Sigmoid colon (tissue), 7 donors: Measurements from ENCODE around the gene DLD. TPM values are rescaled to one million over a fixed set of nuclear protein-coding genes. Genes with fewer than 3 reads are reported as not detected.

Source experiments
- DNase-seq: peaks from one replicate; pipeline ENCODE4 v3.0.0-alpha.2; 2019
- H3K27ac ChIP-seq, 4 donors: fragments of 200-600 bp; sonication (generic); one replicate each; pipeline ENCODE4 v1.5.1; 2016 to 2019; ENCODE audit warnings: mild to moderate bottlenecking in 1 of 4
- H3K27me3 ChIP-seq, 3 donors: fragments of 200-600 bp; sonication (generic); one replicate each; pipeline ENCODE4 v1.5.1; 2019; ENCODE audit warnings: mild to moderate bottlenecking in 1 of 3
- H3K36me3 ChIP-seq, 4 donors: fragments of 200-600 bp; sonication (generic); one replicate each; pipeline ENCODE4 v1.5.1; 2016 to 2019
- H3K4me1 ChIP-seq, 4 donors: fragments of 200-600 bp; sonication (generic); one replicate each; pipeline ENCODE4 v1.5.1; 2017 to 2019
- H3K4me3 ChIP-seq, 4 donors: fragments of 200-600 bp; sonication (generic); one replicate each; pipeline ENCODE4 v1.5.1; 2017 to 2019; ENCODE audit warnings: mild to moderate bottlenecking in 2 of 4, moderate library complexity in 1 of 4
- H3K9me3 ChIP-seq, 4 donors: fragments of 200-600 bp in 3 of 4; sonication (generic) in 3 of 4; one replicate each; pipeline versions ENCODE4 v1.5.1 to v1.6.1; 2013 to 2019
- CTCF ChIP-seq, 4 experiments: fragments of 450-650 bp in 3 of 4; fragments of 200-600 bp in 1 of 4; IDR thresholded peaks; one replicate each; pipeline ENCODE4 v1.5.1; 2016 to 2019; ENCODE audit warnings: antibody characterized with exemption in 4 of 4, mild to moderate bottlenecking in 3 of 4, moderate library complexity in 2 of 4
- EP300 ChIP-seq, 4 donors: sonication (generic); formaldehyde crosslinking; IDR thresholded peaks; one replicate each; pipeline ENCODE4 v1.6.1; 2017; ENCODE audit warnings: antibody characterized with exemption in 4 of 4
- POLR2A ChIP-seq, 2 donors: fragments of 450-650 bp; IDR thresholded peaks; one replicate each; pipeline ENCODE4 v1.6.1; 2016; ENCODE audit warnings: antibody characterized with exemption in 2 of 2, mild to moderate bottlenecking in 2 of 2, moderate library complexity in 2 of 2
- POLR2AphosphoS5 ChIP-seq, 4 donors: sonication (generic); formaldehyde crosslinking; IDR thresholded peaks; one replicate each; pipeline ENCODE4 v1.6.1; 2017; ENCODE audit warnings: antibody characterized with exemption in 4 of 4
- WGBS, 2 donors: extraction: QIAGEN DNeasy Blood & Tissue Kit; methylation state at CpG; one replicate each; pipeline ENCODE4 v1.1.7; 2013; 5-methylcytosine and 5-hydroxymethylcytosine counted together
- intact Hi-C: fragments of 100-400 bp; cut with DNase I; formaldehyde crosslinking; loops from one replicate; pipeline ENCODE4 v1.15.1; 2023
- polyA plus RNA-seq, 3 donors: library from polyadenylated mRNA; stranded (reverse); fragments of 200-250 nt; gene quantifications; one replicate each; pipeline ENCODE4 v1.2.3, GENCODE V29; 2013
- total RNA-seq, 4 donors: library from RNA; depleted of rRNA; stranded (reverse); fragments of >200 nt; gene quantifications; one replicate each; pipeline ENCODE4 v1.1.0, GENCODE V29; 2016
- donor health status: healthy with polysubstance abuse.
- donor health status: Bipolar disorder and iron deficiency.
- donor health status: healthy.

DLD gene
- total and polyA plus RNA-seq, 7 donors: 82.3 to 446 (median 115) TPM

GRCh38 chr7:107933386-107934013 is 42.5 kb downstream of the DLD start:
- DNase-seq: no peak
- intact Hi-C loops: no loop called here
- peaks cover 3 to 56% (median 27%) of the 10 kb centered on the region in 4 donors for H3K36me3 ChIP-seq

GRCh38 chr7:107934991-107935770 is 44.2 kb downstream of the DLD start:
- Histone ChIP-seq H3K9me3 (no peaks in the 10 kb centered on the region), H3K4me3 (no peak overlapping the region), H3K27me3 (no peaks in the 10 kb centered on the region), H3K36me3 (peaks cover 3 to 40% (median 10%) of the 10 kb centered on the region in 4 donors), H3K27ac (peak overlapping the region; percentile 81 to 90 (median 84)), H3K4me1 (peaks cover 0 to 92% (median 87%) of the 10 kb centered on the region in 4 donors)
- TF ChIP-seq CTCF (IDR thresholded peaks at IDR 0.05) (no peak), POLR2AphosphoS5 (IDR thresholded peaks at IDR 0.05) (no peak), EP300 (IDR thresholded peaks at IDR 0.05) (no peak), POLR2A (IDR thresholded peaks at IDR 0.05) (no peak)
- 81 to 95% methylated on average over 8 of the region's 8 CpGs for WGBS, 2 donors
- DNase-seq: no peak
- intact Hi-C loops: loop anchor here (5.0 kb wide), 1 partner anchor 67 kb away; the partner anchor contains the start of gene LAMB1

More at GRCh38 chr7:107933386-107934013, 42.5 kb downstream of the DLD start:
- H3K9me3 ChIP-seq: no peaks in the 10 kb centered on the region
- TF ChIP-seq EP300 (IDR thresholded peaks at IDR 0.05) (no peak), POLR2AphosphoS5 (IDR thresholded peaks at IDR 0.05) (peak; percentile 71 to 85 (median 80))
- no peak overlapping the region for H3K4me3 ChIP-seq
- H3K4me1 ChIP-seq: peaks cover 0 to 75% (median 70%) of the 10 kb centered on the region in 4 donors
- peak overlapping the region; percentile 46 to 90 (median 84) for H3K27ac ChIP-seq
- H3K27me3 ChIP-seq: no peaks in the 10 kb centered on the region
- 72 to 84% methylated on average over 6 of the region's 6 CpGs for WGBS, 2 donors

- Histone ChIP-seq H3K27ac (peak overlapping the region; percentile 81 to 90 (median 84)), H3K4me1 (peaks cover 0 to 98% (median 93%) of the 10 kb centered on the region in 4 donors), H3K27me3 (no peaks in the 10 kb centered on the region), H3K4me3 (no peak overlapping the region), H3K36me3 (peaks cover 0 to 28% (median 5%) of the 10 kb centered on the region in 4 donors), H3K9me3 (no peaks in the 10 kb centered on the region)
- DNase-seq: no peak
- WGBS, 2 donors: 97 to 99% methylated on average over 2 of the region's 2 CpGs
- intact Hi-C loops: loop anchor here (5.0 kb wide), 1 partner anchor 66 kb away; the partner anchor contains the start of gene LAMB1
- TF ChIP-seq EP300 (IDR thresholded peaks at IDR 0.05) (no peak), CTCF (IDR thresholded peaks at IDR 0.05) (no peak), POLR2A (IDR thresholded peaks at IDR 0.05) (no peak), POLR2AphosphoS5 (IDR thresholded peaks at IDR 0.05) (no peak)
Observed at GRCh38 chr7:107936312-107936711, 45.3 kb downstream of the DLD start.

- no peak for TF ChIP-seq EP300 (IDR thresholded peaks at IDR 0.05)
- TF ChIP-seq POLR2A (IDR thresholded peaks at IDR 0.05): no peak
- peak in 1 of 4 donors; percentile 15 for TF ChIP-seq POLR2AphosphoS5 (IDR thresholded peaks at IDR 0.05)
- no peak for TF ChIP-seq CTCF (IDR thresholded peaks at IDR 0.05)
- Histone ChIP-seq H3K4me1 (peaks cover 0 to 92% (median 85%) of the 10 kb centered on the region in 4 donors), H3K9me3 (no peaks in the 10 kb centered on the region), H3K27ac (peak overlapping the region; percentile 81 to 90 (median 84)), H3K36me3 (peaks cover 3 to 33% (median 7%) of the 10 kb centered on the region in 4 donors), H3K4me3 (no peak overlapping the region), H3K27me3 (no peaks in the 10 kb centered on the region)
- intact Hi-C loops: loop anchor here (5.0 kb wide), 1 partner anchor 65 kb away; the partner anchor contains the start of gene LAMB1
- no peak for DNase-seq
- 94 to 96% methylated on average over 1 of the region's 1 CpG for WGBS, 2 donors
Observed at GRCh38 chr7:107937531-107937930, 46.5 kb downstream of the DLD start.
